Breast epithelium (tissue), 4 donors: ENCODE results near the gene ANKRD33. TPM values are rescaled to one million over a fixed set of nuclear protein-coding genes. Genes with fewer than 3 reads are reported as not detected.

Experiments used
- DNase-seq, 2 donors: peaks; one replicate each; pipeline ENCODE4 v3.0.0-alpha.2; 2019; ENCODE audit warnings: low spot score in 2 of 2
- H3K27ac ChIP-seq, 2 donors: fragments of 200-600 bp; sonication (generic) in 1 of 2; one replicate each; pipeline ENCODE4 v1.5.1; 2016 to 2019; ENCODE audit warnings: mild to moderate bottlenecking in 1 of 2
- H3K27me3 ChIP-seq, 2 donors: fragments of 200-600 bp; sonication (generic) in 1 of 2; one replicate each; pipeline versions ENCODE4 v1.5.1 to v1.6.0; 2017 to 2019; ENCODE audit warnings: control low read depth in 1 of 2, mild to moderate bottlenecking in 1 of 2
- H3K36me3 ChIP-seq: fragments of 200-600 bp; one replicate; pipeline ENCODE4 v1.5.1; 2019
- H3K4me1 ChIP-seq, 2 donors: fragments of 200-600 bp; sonication (generic); one replicate each; pipeline ENCODE4 v1.5.1; 2016 to 2019; ENCODE audit warnings: control low read depth in 1 of 2
- H3K4me3 ChIP-seq, 3 donors: fragments of 200-600 bp; sonication (generic); 1 replicate in 2 of 3; 2 replicates in 1 of 3; pipeline ENCODE4 v1.5.1; 2016 to 2019; ENCODE audit warnings: mild to moderate bottlenecking in 3 of 3, moderate library complexity in 2 of 3
- H3K9me3 ChIP-seq, 2 donors: fragments of 200-600 bp; sonication (generic) in 1 of 2; one replicate each; pipeline ENCODE4 v1.5.1; 2016 to 2019; ENCODE audit warnings: control low read depth in 1 of 2
- CTCF ChIP-seq, 3 donors: fragments of 450-650 bp; IDR thresholded peaks; one replicate each; pipeline ENCODE4 v1.5.1; 2016 to 2017; ENCODE audit warnings: antibody characterized with exemption in 3 of 3, mild to moderate bottlenecking in 3 of 3, moderate library complexity in 3 of 3
- POLR2A ChIP-seq: fragments of 450-650 bp; IDR thresholded peaks from one replicate; pipeline ENCODE4 v1.6.1; 2016; ENCODE audit warnings: antibody characterized with exemption, mild to moderate bottlenecking, moderate library complexity
- POLR2AphosphoS5 ChIP-seq, 3 donors: sonication (generic); formaldehyde crosslinking; IDR thresholded peaks; one replicate each; pipeline ENCODE4 v1.6.1; 2017; ENCODE audit warnings: antibody characterized with exemption in 3 of 3
- intact Hi-C: fragments of 100-400 bp; cut with DNase I; formaldehyde crosslinking; loops from one replicate; pipeline ENCODE4 v1.15.1; 2023; ENCODE audit warnings: low total_unique reads
- total RNA-seq, 3 donors: library from RNA; depleted of rRNA; stranded (reverse); fragments of >200 nt; gene quantifications; one replicate each; pipeline ENCODE4 v1.1.0, GENCODE V29; 2016

The ANKRD33 gene
- total RNA-seq, 3 donors from 2014 or later = not detected

GRCh38 chr12:51851413-51852124, 36.3 kb upstream of the ANKRD33 start:
- TF ChIP-seq POLR2A = no peak
- no peak for TF ChIP-seq CTCF (IDR thresholded peaks at IDR 0.05)
- no peak for TF ChIP-seq POLR2AphosphoS5 (IDR thresholded peaks at IDR 0.05)
- no peak for DNase-seq
- peak overlapping the region in 1 of 2 donors; percentile 97 for H3K27ac ChIP-seq
- no peak overlapping the region for H3K4me3 ChIP-seq
- no peaks in the 10 kb centered on the region for H3K4me1 ChIP-seq
- intact Hi-C loops = no loop called here
- H3K9me3 ChIP-seq = no peaks in the 10 kb centered on the region
- H3K27me3 ChIP-seq = peaks cover 0 to 4% of the 10 kb centered on the region in 2 donors
- no peaks in the 10 kb centered on the region for H3K36me3 ChIP-seq

DNA sequence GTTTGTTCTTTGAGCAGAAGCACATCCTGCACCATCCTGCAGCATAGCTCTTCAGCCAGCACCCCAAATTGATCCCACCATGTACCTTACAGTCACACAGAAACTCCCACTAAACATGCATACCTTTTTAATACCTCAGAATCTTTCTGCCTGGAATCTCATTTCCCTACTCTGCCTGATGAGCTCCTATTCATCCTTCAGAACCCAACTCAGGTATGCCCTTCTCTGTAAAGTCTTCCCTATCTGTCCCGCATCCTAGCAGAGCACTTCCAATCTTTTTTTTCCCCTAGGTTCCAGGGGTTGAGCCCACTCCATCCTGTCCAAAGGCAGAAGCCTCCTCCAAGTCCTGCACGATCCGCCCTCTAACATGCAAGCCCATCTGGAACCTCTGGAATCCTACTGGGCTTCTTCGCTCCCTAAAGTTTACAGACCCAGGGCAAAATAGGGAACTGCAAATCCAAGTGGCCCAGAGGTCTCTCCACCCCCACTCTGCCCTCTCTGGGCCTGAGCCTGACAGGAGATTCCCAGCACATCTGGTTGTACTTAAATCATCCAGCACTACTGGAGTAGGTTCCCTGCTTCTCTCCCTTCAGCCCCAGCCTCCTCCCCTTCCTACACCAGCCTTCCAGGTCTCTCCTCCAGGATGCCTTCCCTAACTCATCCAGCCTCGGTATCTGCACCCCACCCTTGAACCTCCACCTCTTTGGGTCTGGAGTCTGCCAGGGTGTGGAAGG, 35.3 kb upstream of the ANKRD33 start:
- no peaks in the 10 kb centered on the region for H3K36me3 ChIP-seq
- DNase-seq = no peak
- no peak for TF ChIP-seq POLR2A
- TF ChIP-seq CTCF (IDR thresholded peaks at IDR 0.05) = no peak
- no peak for TF ChIP-seq POLR2AphosphoS5 (IDR thresholded peaks at IDR 0.05)
- H3K27me3 ChIP-seq = peaks cover 0 to 1% of the 10 kb centered on the region in 2 donors
- H3K9me3 ChIP-seq = no peaks in the 10 kb centered on the region
- H3K4me3 ChIP-seq = no peak overlapping the region
- intact Hi-C loops = no loop called here
- H3K4me1 ChIP-seq = no peaks in the 10 kb centered on the region
- peak overlapping the region in 1 of 2 donors; percentile 97 for H3K27ac ChIP-seq

DNA sequence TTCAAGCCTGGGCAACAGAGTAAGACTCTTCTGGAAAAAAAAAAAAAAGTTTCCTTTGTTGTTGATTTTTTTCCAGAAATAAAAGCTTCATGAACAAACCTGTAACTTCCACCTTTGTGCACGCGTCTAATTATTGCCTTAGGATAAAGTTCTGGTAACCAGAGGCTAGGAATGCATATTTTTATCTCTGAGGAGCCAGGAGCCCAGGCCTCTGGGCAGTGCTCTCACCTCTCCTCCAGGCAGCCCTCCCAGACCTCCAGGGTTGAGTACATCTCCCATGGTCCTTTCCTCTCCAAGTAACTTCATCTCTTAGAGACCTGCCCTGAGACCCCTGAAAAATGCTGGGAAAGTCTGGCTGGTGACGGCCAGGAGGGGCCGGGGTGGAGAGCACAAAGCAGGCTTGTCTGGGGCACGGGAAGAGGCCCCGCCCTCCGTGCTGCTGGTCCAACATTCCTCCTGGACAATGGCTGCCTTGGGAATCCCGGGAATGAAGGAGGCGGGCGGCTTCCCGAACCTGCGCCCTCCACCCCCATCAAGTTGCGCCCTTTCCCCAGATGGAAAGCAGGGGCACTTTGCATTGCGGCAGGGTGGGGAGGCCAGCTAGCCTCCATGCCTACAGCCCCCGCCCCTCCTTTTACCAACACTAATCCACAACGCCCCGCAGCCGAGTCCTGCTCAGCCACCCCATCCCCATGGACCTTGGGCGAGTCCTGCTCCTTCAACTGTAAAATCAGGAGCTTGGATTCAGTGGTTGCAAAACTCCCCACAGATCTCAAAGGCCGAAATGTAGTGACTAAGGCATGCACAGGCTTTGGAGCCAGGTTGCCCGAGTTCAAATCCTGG, 32.1 kb upstream of the ANKRD33 start:
- no peaks in the 10 kb centered on the region for H3K27me3 ChIP-seq
- peak overlapping the region; percentile 38 to 72 for H3K27ac ChIP-seq
- no peaks in the 10 kb centered on the region for H3K4me1 ChIP-seq
- peak overlapping the region; percentile 21 to 63 (median 45) for H3K4me3 ChIP-seq
- TF ChIP-seq POLR2A (no peak), POLR2AphosphoS5 (IDR thresholded peaks at IDR 0.05) (no peak), CTCF (IDR thresholded peaks at IDR 0.05) (no peak)
- H3K9me3 ChIP-seq = no peaks in the 10 kb centered on the region
- intact Hi-C loops = no loop called here
- peak in 1 of 2 donors; percentile 60 for DNase-seq
- H3K36me3 ChIP-seq = no peaks in the 10 kb centered on the region

DNA sequence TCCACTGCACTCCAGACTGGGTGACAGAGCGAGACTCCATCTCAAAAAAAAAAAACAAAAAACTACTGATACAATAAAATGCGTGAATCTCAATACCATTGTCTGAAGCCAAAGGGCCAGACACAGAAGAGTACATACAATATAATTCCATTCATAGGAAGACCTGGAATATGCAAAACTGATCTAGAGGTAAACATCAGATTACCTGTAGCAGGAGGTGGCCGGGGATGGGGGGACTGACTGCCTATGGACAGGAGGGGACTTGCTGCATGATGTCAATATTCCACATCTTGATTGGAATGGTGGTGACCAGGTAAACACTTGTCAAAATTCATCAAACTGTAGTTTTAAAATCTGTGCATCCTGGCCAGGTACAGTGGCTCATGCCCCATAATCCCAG, 26.9 kb upstream of the ANKRD33 start:
- Histone ChIP-seq H3K27me3 (no peaks in the 10 kb centered on the region), H3K36me3 (no peaks in the 10 kb centered on the region), H3K27ac (no peak overlapping the region), H3K9me3 (no peaks in the 10 kb centered on the region), H3K4me1 (no peaks in the 10 kb centered on the region), H3K4me3 (no peak overlapping the region)
- TF ChIP-seq POLR2AphosphoS5 (IDR thresholded peaks at IDR 0.05) (no peak), CTCF (IDR thresholded peaks at IDR 0.05) (no peak), POLR2A (no peak)
- intact Hi-C loops = no loop called here
- DNase-seq = no peak
